Esophagus squamous epithelium (tissue), 5 donors: ENCODE results near the gene UBE2E1. TPM values are rescaled to one million over a fixed set of nuclear protein-coding genes. Genes with fewer than 3 reads are reported as not detected.
A peak's percentile ranks its signal among the peaks of the same experiment; 100 is the strongest.

Source experiments
- DNase-seq: peaks from one replicate; lab custom pipeline; 2025; lab: John Stamatoyannopoulos, UW
- H3K27ac ChIP-seq, 4 donors: fragments of 200-600 bp; sonication (generic); one replicate each; pipeline ENCODE4 v1.5.1; 2016 to 2019; ENCODE audit warnings: mild to moderate bottlenecking in 1 of 4
- H3K27me3 ChIP-seq, 4 donors: fragments of 200-600 bp; sonication (generic); 1 replicate in 3 of 4; 2 replicates in 1 of 4; pipeline versions ENCODE4 v1.5.1 to v1.6.0; 2017 to 2021; ENCODE audit warnings: antibody characterized with exemption in 1 of 4
- H3K36me3 ChIP-seq, 3 donors: fragments of 200-600 bp; sonication (generic); one replicate each; pipeline ENCODE4 v1.5.1; 2016 to 2019
- H3K4me1 ChIP-seq, 3 donors: fragments of 200-600 bp; sonication (generic); one replicate each; pipeline ENCODE4 v1.5.1; 2017 to 2019
- H3K4me3 ChIP-seq, 4 donors: fragments of 200-600 bp; sonication (generic); 1 replicate in 3 of 4; 2 replicates in 1 of 4; pipeline ENCODE4 v1.5.1; 2016 to 2019; ENCODE audit warnings: mild to moderate bottlenecking in 2 of 4, moderate library complexity in 1 of 4
- H3K9me3 ChIP-seq, 3 donors: fragments of 200-600 bp; sonication (generic); one replicate each; pipeline ENCODE4 v1.5.1; 2016 to 2019
- POLR2A ChIP-seq, 4 donors: fragments of 450-650 bp; IDR thresholded peaks; one replicate each; pipeline ENCODE4 v1.6.1; 2017; ENCODE audit warnings: antibody characterized with exemption in 4 of 4, mild to moderate bottlenecking in 4 of 4, moderate library complexity in 3 of 4
- WGBS, 2 donors: methylation state at CpG; one replicate each; pipeline ENCODE4 v1.1.5; 2018; 5-methylcytosine and 5-hydroxymethylcytosine counted together
- intact Hi-C: fragments of 100-400 bp; cut with DNase I; formaldehyde crosslinking; loops from one replicate; pipeline ENCODE4 v1.15.0; 2022
- total RNA-seq, 4 donors: library from RNA; depleted of rRNA; stranded (reverse); fragments of >200 nt; gene quantifications; one replicate each; pipeline ENCODE4 v1.1.0, GENCODE V29; 2016
- TF ChIP-seq, protein P1 (sequence below), 6 experiments: fragments of 450-650 bp in 4 of 6; fragments of 200-600 bp in 2 of 6; sonication (generic) in 2 of 6; IDR thresholded peaks; one replicate each; pipeline ENCODE4 v1.5.1; 2016 to 2019; ENCODE audit warnings: antibody characterized with exemption in 6 of 6, mild to moderate bottlenecking in 4 of 6, moderate library complexity in 4 of 6
- donor health status: DM: yes; HTN: yes; CAD: no.

Gene UBE2E1
- total RNA-seq, 4 donors from 2014 or later, result 83.9 to 115 (median 104) TPM

DNA sequence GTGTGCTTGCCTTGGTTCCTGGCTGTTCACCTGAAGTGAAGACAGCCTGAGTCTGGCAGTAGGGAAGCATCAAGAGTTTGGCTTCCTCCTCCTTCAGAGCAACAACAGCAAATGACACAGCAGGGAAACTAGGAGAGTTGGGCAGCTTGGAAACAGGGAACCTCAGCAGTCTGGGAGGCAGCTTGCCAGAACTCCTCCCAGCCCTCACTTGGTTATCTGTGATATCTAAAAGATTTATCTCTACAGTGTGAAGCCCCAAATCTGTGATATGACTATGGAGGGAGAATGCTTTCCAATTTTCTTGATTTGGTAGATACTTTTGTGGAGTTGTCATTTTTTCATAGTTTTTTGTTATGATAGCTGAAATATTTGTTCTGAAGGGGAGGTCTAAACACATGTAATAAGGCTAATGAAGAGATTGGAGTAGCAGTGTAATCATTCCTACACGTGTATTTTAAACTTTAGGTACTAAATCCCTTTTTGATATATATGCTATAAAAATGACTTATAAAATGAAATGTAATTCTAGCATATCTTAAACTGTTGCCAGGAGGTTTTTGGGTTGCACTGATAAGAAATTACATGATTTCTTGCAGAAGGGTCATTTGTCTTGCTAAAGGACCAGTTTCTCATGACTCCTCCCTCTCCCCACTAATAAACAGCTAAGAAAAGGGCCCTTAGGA is 20.8 kb downstream of the UBE2E1 start:
- intact Hi-C loops, result no loop called here
- Histone ChIP-seq H3K4me1 (peaks cover 8 to 64% (median 23%) of the 10 kb centered on the region in 3 donors), H3K27ac (no peak overlapping the region), H3K4me3 (no peak overlapping the region), H3K27me3 (no peaks in the 10 kb centered on the region), H3K36me3 (no peaks in the 10 kb centered on the region), H3K9me3 (no peaks in the 10 kb centered on the region)
- TF ChIP-seq POLR2A (IDR thresholded peaks at IDR 0.05), result no peak
- TF ChIP-seq, protein P1, sequence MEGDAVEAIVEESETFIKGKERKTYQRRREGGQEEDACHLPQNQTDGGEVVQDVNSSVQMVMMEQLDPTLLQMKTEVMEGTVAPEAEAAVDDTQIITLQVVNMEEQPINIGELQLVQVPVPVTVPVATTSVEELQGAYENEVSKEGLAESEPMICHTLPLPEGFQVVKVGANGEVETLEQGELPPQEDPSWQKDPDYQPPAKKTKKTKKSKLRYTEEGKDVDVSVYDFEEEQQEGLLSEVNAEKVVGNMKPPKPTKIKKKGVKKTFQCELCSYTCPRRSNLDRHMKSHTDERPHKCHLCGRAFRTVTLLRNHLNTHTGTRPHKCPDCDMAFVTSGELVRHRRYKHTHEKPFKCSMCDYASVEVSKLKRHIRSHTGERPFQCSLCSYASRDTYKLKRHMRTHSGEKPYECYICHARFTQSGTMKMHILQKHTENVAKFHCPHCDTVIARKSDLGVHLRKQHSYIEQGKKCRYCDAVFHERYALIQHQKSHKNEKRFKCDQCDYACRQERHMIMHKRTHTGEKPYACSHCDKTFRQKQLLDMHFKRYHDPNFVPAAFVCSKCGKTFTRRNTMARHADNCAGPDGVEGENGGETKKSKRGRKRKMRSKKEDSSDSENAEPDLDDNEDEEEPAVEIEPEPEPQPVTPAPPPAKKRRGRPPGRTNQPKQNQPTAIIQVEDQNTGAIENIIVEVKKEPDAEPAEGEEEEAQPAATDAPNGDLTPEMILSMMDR (IDR thresholded peaks at IDR 0.05), result no peak
- no peak for DNase-seq
- 43 to 57% methylated on average over 1 of the region's 1 CpG for WGBS, 2 donors

DNA sequence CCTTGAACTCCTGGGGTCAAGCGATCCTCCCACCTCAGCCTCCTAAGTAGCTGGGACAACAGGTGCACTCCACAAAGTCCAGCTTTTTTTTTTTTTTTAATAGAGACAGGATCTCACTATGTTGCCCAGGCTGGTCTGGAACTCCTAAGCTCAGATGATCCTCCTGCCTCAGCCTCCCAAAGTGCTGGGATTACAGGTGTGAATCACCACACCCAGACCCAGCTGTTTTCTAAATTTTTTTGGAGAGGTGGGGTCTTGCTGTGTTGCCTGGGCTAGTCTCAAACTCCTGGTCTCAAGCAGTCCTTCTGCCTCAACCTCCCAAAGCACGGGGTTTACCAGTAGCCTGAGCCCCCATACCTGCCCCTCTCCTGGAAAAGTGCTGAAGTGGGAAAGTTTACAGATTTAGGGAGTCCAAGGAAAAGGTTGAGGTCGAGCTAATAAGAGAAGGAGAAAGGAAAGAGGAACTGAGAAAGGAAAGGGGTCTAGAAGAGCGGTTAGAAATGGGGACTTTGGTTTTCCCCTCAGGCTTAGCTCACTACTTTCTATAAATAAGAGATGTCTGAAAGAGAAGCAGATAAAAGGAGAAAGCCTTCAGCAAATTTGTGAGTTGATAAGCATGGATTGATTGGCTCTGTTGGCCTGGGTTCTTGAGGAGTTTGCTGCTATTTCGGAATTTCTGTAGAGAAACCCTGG is 23.6 kb downstream of the UBE2E1 start:
- DNase-seq, result no peak
- Histone ChIP-seq H3K4me1 (peaks cover 8 to 57% (median 20%) of the 10 kb centered on the region in 3 donors), H3K36me3 (no peaks in the 10 kb centered on the region), H3K4me3 (no peak overlapping the region), H3K27me3 (no peaks in the 10 kb centered on the region), H3K27ac (no peak overlapping the region), H3K9me3 (no peaks in the 10 kb centered on the region)
- WGBS, 2 donors, result 62 to 65% methylated on average over 5 of the region's 5 CpGs
- intact Hi-C loops, result no loop called here
- TF ChIP-seq, protein P1 (IDR thresholded peaks at IDR 0.05), result no peak
- TF ChIP-seq POLR2A (IDR thresholded peaks at IDR 0.05), result no peak

DNA sequence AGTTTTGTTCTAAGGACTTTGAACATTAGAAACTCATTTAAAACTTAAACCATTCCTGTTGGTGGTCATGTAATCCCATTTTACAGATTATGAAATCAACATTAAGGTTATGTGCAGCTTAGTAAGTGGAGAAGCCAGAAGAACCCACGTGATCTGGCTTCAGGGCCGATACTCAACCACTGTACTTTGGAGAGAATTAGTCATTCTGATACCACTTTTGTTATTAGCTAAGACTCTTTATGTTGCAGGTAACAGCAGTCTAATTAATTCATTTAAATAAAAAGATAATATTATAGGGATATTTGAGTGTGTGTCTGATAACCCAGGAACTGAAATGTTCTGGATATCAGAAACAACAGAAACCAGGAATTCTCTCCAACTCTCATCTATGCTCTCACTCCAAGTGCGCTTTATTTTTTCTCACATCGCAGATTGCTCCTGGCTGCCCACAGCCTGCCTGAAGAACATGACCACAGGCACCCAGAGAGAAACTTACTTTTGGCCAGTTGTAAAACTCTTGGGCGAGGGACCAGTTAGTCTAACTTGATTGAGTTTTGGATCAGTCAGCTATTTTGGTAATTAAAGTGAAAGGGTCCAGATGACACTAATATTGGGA is 25.2 kb downstream of the UBE2E1 start:
- intact Hi-C loops, result no loop called here
- no peaks in the 10 kb centered on the region for H3K9me3 ChIP-seq
- 71 to 72% methylated on average over 5 of the region's 5 CpGs for WGBS, 2 donors
- peaks cover 0 to 46% (median 6%) of the 10 kb centered on the region in 3 donors for H3K4me1 ChIP-seq
- no peak for DNase-seq
- H3K27ac ChIP-seq, result peak overlapping the region in 1 of 4 donors; percentile 31
- H3K4me3 ChIP-seq, result no peak overlapping the region
- H3K36me3 ChIP-seq, result no peaks in the 10 kb centered on the region
- TF ChIP-seq, protein P1 (IDR thresholded peaks at IDR 0.05), result no peak
- no peak for TF ChIP-seq POLR2A (IDR thresholded peaks at IDR 0.05)
- H3K27me3 ChIP-seq, result no peaks in the 10 kb centered on the region

DNA sequence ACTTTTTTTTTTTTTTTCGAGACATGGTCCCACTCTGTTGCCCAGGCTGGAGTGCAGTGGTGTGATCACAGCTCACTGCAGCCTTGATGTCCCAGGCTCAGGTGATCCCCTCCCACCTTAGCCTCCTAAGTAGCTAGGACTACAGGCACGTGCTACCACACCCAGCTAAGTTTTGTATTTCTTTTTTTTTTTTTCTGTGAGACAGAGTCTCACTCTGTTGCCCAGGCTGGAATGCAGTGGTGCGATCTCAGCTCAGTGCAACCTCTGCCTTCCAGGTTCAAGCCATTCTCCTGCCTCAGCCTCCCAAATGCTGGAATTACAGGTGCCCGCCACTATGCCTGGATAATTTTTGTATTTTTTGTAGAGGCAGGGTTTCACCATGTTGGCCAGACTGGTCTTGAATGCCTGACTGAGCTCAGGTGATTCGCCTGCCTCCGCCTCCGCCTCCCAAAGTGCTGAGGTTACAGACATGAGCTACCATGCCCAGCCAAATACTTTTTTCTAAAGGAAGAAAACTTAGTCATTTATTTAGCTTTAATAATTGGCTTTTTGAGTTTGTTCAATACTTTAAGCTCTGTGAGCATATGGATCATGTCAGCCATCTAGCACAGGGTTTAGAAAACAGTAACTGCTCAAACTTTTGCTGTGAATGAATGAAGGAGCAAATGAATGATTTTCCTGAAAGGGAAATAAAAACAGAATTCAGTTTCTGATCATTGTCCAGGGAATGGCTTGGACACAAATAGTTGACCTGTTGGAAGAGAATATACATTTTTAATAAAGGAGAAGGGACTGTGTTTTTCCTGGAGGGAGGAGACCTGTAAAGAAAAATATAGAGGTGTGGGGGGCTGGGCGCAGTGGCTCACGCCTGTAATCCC is 26.0 kb downstream of the UBE2E1 start:
- DNase-seq, result no peak
- Histone ChIP-seq H3K4me1 (peaks cover 0 to 46% (median 3%) of the 10 kb centered on the region in 3 donors), H3K36me3 (no peaks in the 10 kb centered on the region), H3K9me3 (no peaks in the 10 kb centered on the region), H3K27ac (peak overlapping the region in 1 of 4 donors; percentile 31), H3K4me3 (no peak overlapping the region), H3K27me3 (no peaks in the 10 kb centered on the region)
- TF ChIP-seq POLR2A (IDR thresholded peaks at IDR 0.05), result no peak
- TF ChIP-seq, protein P1 (IDR thresholded peaks at IDR 0.05), result no peak
- 63 to 76% methylated on average over 7 to 8 of the region's 9 CpGs for WGBS, 2 donors
- intact Hi-C loops, result no loop called here
